ENCODE data around the gene COL18A1.
"Not testable (repeated sequence)": the region's sequence is repeated elsewhere in the genome, so short reads cannot be mapped to it uniquely, and the experiment has no call there.

The COL18A1 gene

DNA sequence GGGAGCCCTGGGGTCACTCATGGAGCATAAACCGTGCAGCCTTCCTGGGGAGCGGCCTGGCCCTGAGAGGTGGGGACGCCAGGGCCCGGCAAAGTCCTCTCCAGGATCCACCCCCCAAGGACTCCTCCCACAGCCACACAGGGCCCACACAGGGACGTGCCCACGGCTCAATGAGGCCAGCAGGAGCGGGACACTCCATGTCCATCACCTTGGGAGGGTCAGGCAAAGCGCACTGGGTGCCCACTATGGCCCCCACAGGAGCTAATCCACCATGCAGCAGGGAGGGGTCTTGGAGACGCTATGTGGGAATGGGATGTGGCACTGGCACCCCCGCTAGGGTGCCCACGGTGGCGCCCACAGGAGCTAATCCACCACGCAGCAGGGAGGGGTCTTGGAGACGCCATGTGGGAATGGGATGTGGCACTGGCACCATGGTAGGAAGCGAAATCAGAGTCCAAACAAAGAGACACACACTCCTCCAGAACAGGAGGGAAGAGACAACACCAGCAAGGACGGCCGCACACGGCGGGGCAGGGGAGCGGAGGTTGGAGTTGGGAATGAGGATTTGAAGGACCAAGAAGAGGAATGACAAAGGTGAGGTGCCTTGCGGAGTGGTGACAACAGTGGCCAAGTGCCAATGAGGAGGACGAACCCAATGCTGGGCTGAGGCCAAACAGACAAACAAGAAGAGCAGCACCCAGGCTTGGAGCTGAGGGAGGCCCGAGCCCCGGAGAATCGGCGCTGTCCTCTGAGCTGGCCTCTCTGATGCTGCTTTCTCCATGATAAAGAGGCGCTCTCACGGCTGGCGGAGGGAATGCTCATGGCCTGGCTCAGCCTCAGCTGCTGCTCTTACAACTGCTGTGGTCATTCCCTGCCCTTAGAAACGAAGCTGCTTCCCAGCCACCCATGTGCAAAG lies 155.4 kb downstream of the COL18A1 start:
- H3K27ac ChIP-seq (ENCODE audit: insufficient read depth in 1 of 2, low read depth in 1 of 2, low read length in 2 of 2, poor library complexity in 1 of 2, severe bottlenecking in 2 of 2), result no peak overlapping the region
- ChIA-PET POLR2A (no interaction called here), CTCF (no interaction called here)
- H3K27me3 ChIP-seq (replicated peaks in 2 of 5; ENCODE audit: control insufficient read depth in 4 of 5, insufficient read depth in 5 of 5, low read length in 4 of 5), result peaks cover 0 to 18% (median 12%) of the 10 kb centered on the region in 5 experiments
- no peaks in the 10 kb centered on the region for H3K9me3 ChIP-seq (ENCODE audit: control extremely low read depth in 1 of 5, control insufficient read depth in 4 of 5, insufficient read depth in 2 of 5, low read depth in 1 of 5, low read length in 4 of 5)
- no peak overlapping the region for H3K4me3 ChIP-seq (ENCODE audit: control insufficient read depth in 1 of 7, extremely low read depth in 1 of 7, insufficient read depth in 4 of 7, low read depth in 2 of 7, low read length in 6 of 7)
- 88% methylated on average over 24 of the region's 30 CpGs for WGBS (ENCODE audit: insufficient coverage)
- DNase-seq, result no peak
- H3K4me1 ChIP-seq (ENCODE audit: control extremely low read depth in 1 of 4, control insufficient read depth in 4 of 4, insufficient read depth in 4 of 4, low read length in 3 of 4), result peaks cover 0 to 9% (median 7%) of the 10 kb centered on the region in 4 experiments
- no peaks in the 10 kb centered on the region for H3K36me3 ChIP-seq (ENCODE audit: control insufficient read depth in 4 of 4, insufficient read depth in 4 of 4, low read length in 3 of 4)

DNA sequence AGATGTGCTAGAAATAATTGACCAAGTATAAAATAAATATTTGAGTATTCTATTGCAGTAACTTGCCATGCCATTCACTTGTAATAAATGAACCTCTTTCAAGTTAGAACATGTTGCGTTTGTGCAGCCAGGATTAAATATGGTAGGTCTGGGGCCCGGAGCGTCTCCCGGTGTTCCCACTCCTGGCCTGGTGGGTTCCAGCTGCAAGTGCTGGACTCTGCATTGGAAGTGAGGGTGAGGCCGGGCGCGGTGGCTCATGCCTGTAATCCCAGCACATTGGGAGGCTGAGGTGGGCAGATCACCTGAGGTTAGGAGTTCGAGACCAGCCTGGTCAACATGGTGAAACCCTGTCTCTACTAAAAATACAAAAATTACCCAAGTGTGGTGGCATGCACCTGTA lies 156.3 kb downstream of the COL18A1 start:
- POLR2A ChIA-PET; CTCF ChIA-PET; DNase-seq; H3K9me3 ChIP-seq (ENCODE audit: control extremely low read depth in 1 of 5, control insufficient read depth in 4 of 5, insufficient read depth in 2 of 5, low read depth in 1 of 5, low read length in 4 of 5); H3K36me3 ChIP-seq (ENCODE audit: control insufficient read depth in 4 of 4, insufficient read depth in 4 of 4, low read length in 3 of 4); H3K4me1 ChIP-seq (ENCODE audit: control extremely low read depth in 1 of 4, control insufficient read depth in 4 of 4, insufficient read depth in 4 of 4, low read length in 3 of 4); H3K27ac ChIP-seq (ENCODE audit: insufficient read depth in 1 of 2, low read depth in 1 of 2, low read length in 2 of 2, poor library complexity in 1 of 2, severe bottlenecking in 2 of 2); H3K4me3 ChIP-seq (ENCODE audit: control insufficient read depth in 1 of 7, extremely low read depth in 1 of 7, insufficient read depth in 4 of 7, low read depth in 2 of 7, low read length in 6 of 7): not testable (repeated sequence)
- peaks cover 1 to 18% (median 8%) of the 10 kb centered on the region in 5 experiments for H3K27me3 ChIP-seq (replicated peaks in 2 of 5; ENCODE audit: control insufficient read depth in 4 of 5, insufficient read depth in 5 of 5, low read length in 4 of 5)
- 93% methylated on average over 5 of the region's 8 CpGs for WGBS (ENCODE audit: insufficient coverage)

DNA sequence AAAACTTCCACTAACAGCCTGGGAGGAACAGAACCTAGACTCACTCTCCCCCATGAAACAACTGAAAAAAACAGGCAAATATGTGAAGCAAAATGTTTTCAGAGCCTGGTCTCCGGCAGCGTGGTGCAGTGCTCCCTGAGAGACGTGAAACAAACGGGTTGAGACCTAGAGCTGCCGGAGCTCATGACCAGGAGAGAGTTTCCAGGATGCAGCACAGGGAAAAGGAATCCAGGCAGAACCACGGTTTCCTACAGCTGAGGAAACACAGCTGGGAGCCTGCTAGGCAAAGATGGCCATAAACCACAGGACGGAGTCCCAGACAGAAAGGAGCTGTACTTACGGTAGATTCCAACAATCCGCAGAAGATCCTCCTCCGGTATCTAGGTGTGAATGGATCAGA lies 157.4 kb downstream of the COL18A1 start:
- 57% methylated on average over 10 of the region's 10 CpGs for WGBS (ENCODE audit: insufficient coverage)
- Histone ChIP-seq H3K36me3 (ENCODE audit: control insufficient read depth in 4 of 4, insufficient read depth in 4 of 4, low read length in 3 of 4) (no peaks in the 10 kb centered on the region), H3K9me3 (ENCODE audit: control extremely low read depth in 1 of 5, control insufficient read depth in 4 of 5, insufficient read depth in 2 of 5, low read depth in 1 of 5, low read length in 4 of 5) (no peaks in the 10 kb centered on the region), H3K27ac (ENCODE audit: insufficient read depth in 1 of 2, low read depth in 1 of 2, low read length in 2 of 2, poor library complexity in 1 of 2, severe bottlenecking in 2 of 2) (no peak overlapping the region), H3K4me3 (ENCODE audit: control insufficient read depth in 1 of 7, extremely low read depth in 1 of 7, insufficient read depth in 4 of 7, low read depth in 2 of 7, low read length in 6 of 7) (no peak overlapping the region), H3K4me1 (ENCODE audit: control extremely low read depth in 1 of 4, control insufficient read depth in 4 of 4, insufficient read depth in 4 of 4, low read length in 3 of 4) (no peaks in the 10 kb centered on the region), H3K27me3 (replicated peaks in 2 of 5; ENCODE audit: control insufficient read depth in 4 of 5, insufficient read depth in 5 of 5, low read length in 4 of 5) (peaks cover 2 to 21% (median 10%) of the 10 kb centered on the region in 5 experiments)
- no peak for DNase-seq
- ChIA-PET CTCF (interaction anchor here (0.7 to 1.4 kb wide), 2 partner anchors 14 to 15 kb away, joined by 3 read pairs; no protein-coding TSS in a partner anchor), POLR2A (no interaction called here)

DNA sequence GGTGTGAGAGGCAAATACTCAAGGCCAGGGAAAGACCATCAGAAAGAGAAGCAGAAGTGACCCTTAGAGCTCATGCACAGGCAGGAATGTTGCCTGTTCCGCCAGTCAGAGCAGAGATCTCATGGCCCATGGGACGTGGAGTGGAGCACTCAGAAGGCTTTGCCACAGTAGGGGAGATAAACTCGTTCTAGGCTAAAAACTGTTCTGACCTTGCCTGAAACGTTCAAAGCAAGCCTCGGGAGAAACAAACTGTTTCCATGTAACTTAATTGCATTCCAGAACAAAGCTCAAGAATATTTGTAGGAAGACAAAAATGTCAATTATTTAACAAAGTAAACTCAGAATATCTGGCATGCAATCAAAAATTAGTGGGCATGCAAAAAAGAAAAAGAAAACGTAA lies 158.0 kb downstream of the COL18A1 start:
- no peaks in the 10 kb centered on the region for H3K9me3 ChIP-seq (ENCODE audit: control extremely low read depth in 1 of 5, control insufficient read depth in 4 of 5, insufficient read depth in 2 of 5, low read depth in 1 of 5, low read length in 4 of 5)
- H3K4me3 ChIP-seq (ENCODE audit: control insufficient read depth in 1 of 7, extremely low read depth in 1 of 7, insufficient read depth in 4 of 7, low read depth in 2 of 7, low read length in 6 of 7), result no peak overlapping the region
- no peak overlapping the region for H3K27ac ChIP-seq (ENCODE audit: insufficient read depth in 1 of 2, low read depth in 1 of 2, low read length in 2 of 2, poor library complexity in 1 of 2, severe bottlenecking in 2 of 2)
- 73% methylated on average over 2 of the region's 6 CpGs for WGBS (ENCODE audit: insufficient coverage)
- DNase-seq, result no peak
- no peaks in the 10 kb centered on the region for H3K36me3 ChIP-seq (ENCODE audit: control insufficient read depth in 4 of 4, insufficient read depth in 4 of 4, low read length in 3 of 4)
- CTCF ChIA-PET, result interaction anchor here (1.4 kb wide), 1 partner anchor 13 kb away, joined by 3 read pairs; no protein-coding TSS in a partner anchor
- H3K4me1 ChIP-seq (ENCODE audit: control extremely low read depth in 1 of 4, control insufficient read depth in 4 of 4, insufficient read depth in 4 of 4, low read length in 3 of 4), result no peaks in the 10 kb centered on the region
- H3K27me3 ChIP-seq (replicated peaks in 2 of 5; ENCODE audit: control insufficient read depth in 4 of 5, insufficient read depth in 5 of 5, low read length in 4 of 5), result peaks cover 2 to 26% (median 11%) of the 10 kb centered on the region in 5 experiments
- POLR2A ChIA-PET, result no interaction called here

Data from common myeloid progenitor, CD34-positive (primary cell).